ENCODE data around the gene EEF1G. TPM values are rescaled to one million over a fixed set of nuclear protein-coding genes. Genes with fewer than 3 reads are reported as not detected.
A peak's percentile ranks its signal among the peaks of the same experiment; 100 is the strongest.
"Not testable (repeated sequence)": the region's sequence is repeated elsewhere in the genome, so short reads cannot be mapped to it uniquely, and the experiment has no call there.

Gene EEF1G
- total RNA-seq, 1 donor from 2014 or later = 1,017 TPM

DNA sequence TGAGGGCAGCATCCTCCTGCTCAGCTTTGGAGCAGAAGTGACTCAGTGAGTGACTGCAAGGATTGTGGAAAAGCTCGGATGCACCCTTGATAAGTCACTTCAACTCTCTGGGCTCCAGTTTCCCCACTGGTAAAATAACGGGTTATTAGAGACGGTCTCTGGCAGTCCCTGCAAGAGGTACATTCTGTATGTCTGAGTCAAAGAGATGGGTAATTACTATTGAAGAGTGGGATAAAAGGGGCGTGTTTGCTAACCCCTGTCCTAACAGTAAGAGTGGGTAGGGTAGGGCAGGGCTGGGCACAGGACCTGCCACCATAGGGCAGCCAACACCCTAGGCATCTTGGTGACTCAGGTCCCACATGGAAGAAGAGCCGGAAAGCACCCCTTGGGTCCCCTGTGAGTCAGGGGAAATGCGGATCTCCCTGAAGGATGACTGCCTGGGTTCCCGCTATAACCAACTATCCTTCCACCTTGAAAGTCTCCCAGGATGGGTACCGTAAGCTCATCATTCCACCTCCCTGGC, 19.8 kb downstream of the EEF1G start:
- Mint-ChIP-seq H3K4me3 (ENCODE audit: unreplicated experiment) (peak overlapping the region; percentile 67), H3K27me3 (ENCODE audit: low read depth) (no peaks in the 10 kb centered on the region), H3K9me3 (ENCODE audit: low read depth) (no peaks in the 10 kb centered on the region), H3K36me3 (ENCODE audit: low read depth) (peaks cover 4% of the 10 kb centered on the region), H3K4me1 (ENCODE audit: low read depth) (peaks cover 62% of the 10 kb centered on the region), H3K27ac (ENCODE audit: unreplicated experiment) (peak overlapping the region; percentile 98)
- TF ChIP-seq, protein P1, sequence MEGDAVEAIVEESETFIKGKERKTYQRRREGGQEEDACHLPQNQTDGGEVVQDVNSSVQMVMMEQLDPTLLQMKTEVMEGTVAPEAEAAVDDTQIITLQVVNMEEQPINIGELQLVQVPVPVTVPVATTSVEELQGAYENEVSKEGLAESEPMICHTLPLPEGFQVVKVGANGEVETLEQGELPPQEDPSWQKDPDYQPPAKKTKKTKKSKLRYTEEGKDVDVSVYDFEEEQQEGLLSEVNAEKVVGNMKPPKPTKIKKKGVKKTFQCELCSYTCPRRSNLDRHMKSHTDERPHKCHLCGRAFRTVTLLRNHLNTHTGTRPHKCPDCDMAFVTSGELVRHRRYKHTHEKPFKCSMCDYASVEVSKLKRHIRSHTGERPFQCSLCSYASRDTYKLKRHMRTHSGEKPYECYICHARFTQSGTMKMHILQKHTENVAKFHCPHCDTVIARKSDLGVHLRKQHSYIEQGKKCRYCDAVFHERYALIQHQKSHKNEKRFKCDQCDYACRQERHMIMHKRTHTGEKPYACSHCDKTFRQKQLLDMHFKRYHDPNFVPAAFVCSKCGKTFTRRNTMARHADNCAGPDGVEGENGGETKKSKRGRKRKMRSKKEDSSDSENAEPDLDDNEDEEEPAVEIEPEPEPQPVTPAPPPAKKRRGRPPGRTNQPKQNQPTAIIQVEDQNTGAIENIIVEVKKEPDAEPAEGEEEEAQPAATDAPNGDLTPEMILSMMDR (IDR thresholded peaks at IDR 0.05) = no peak
- DNase-seq (ENCODE audit: low spot score) = no peak

DNA sequence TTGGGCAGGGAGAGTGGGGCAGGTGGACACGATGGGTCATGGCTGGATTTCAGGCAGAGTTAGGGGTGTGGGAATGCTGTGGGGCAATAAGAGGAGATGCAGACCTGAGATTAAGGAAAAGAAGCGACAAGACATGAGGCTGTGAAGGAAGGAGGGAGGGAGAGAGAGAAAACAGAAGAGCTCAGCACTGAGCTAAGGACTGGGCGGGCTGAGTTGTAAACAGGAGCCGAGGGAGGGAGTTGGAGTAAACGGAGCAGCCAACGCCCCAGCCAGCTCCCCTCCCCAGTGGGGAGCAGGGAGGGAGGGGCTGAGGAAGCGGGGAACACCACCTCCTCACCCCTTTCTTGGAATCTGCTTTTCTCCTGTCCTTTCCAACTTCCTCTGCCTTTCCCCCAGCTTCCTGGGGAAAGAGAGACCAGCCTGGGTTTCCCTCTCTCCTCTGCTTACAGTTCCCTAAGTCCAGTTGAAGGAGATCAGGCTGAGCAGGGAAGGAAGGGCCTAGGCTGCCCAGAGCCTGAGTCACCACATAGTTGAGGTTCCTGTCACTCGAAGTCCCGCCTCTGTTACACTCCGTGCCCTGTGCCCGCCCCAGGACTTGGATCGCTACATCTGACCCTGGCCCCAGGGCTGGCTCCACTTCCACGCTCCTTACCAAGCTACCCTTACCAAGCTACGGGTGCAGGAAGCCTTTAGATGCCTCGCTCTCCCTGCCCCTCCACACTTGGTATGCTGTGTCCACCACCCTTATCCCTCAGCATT, 20.4 kb downstream of the EEF1G start:
- no peaks in the 10 kb centered on the region for H3K9me3 Mint-ChIP-seq (ENCODE audit: low read depth)
- H3K27ac Mint-ChIP-seq (ENCODE audit: unreplicated experiment) = peak overlapping the region; percentile 98
- DNase-seq (ENCODE audit: low spot score) = no peak
- peak overlapping the region; percentile 67 for H3K4me3 Mint-ChIP-seq (ENCODE audit: unreplicated experiment)
- TF ChIP-seq, protein P1 (IDR thresholded peaks at IDR 0.05) = no peak
- H3K4me1 Mint-ChIP-seq (ENCODE audit: low read depth) = peaks cover 67% of the 10 kb centered on the region
- peaks cover 4% of the 10 kb centered on the region for H3K36me3 Mint-ChIP-seq (ENCODE audit: low read depth)
- H3K27me3 Mint-ChIP-seq (ENCODE audit: low read depth) = no peaks in the 10 kb centered on the region

DNA sequence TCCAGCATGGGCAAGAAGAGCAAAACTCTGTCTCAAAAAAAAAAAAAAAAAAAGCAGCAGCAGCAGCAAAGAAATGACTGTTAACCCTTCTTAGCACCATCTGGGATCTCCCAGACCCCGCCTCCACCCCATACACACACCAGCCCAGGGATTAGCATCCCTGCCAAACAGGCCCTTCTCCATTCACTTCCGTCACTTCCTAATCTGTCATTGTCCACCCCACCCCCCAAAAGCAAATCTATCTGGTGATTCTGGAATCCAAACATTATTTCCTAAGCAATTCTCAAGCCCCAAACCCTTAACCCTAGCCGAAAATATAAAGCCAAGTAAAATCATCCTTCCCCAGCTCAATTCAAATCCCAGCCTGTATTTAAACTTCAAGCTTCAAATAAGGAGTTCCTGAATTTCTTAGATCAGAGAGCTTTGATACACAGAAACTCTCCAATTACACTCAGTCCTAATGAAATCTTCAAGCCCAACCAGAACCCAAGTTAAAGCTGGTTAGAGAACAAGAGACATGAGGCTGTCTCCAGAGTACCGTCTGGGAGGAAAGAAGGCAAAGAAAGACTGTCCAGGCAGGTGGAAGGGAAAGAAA, 21.1 kb downstream of the EEF1G start:
- H3K27ac Mint-ChIP-seq (ENCODE audit: unreplicated experiment) = peak overlapping the region; percentile 98
- H3K4me1 Mint-ChIP-seq (ENCODE audit: low read depth) = peaks cover 74% of the 10 kb centered on the region
- H3K36me3 Mint-ChIP-seq (ENCODE audit: low read depth) = peaks cover 4% of the 10 kb centered on the region
- no peaks in the 10 kb centered on the region for H3K27me3 Mint-ChIP-seq (ENCODE audit: low read depth)
- no peak for DNase-seq (ENCODE audit: low spot score)
- no peaks in the 10 kb centered on the region for H3K9me3 Mint-ChIP-seq (ENCODE audit: low read depth)
- peak overlapping the region; percentile 67 for H3K4me3 Mint-ChIP-seq (ENCODE audit: unreplicated experiment)
- TF ChIP-seq, protein P1 (IDR thresholded peaks at IDR 0.05) = no peak

DNA sequence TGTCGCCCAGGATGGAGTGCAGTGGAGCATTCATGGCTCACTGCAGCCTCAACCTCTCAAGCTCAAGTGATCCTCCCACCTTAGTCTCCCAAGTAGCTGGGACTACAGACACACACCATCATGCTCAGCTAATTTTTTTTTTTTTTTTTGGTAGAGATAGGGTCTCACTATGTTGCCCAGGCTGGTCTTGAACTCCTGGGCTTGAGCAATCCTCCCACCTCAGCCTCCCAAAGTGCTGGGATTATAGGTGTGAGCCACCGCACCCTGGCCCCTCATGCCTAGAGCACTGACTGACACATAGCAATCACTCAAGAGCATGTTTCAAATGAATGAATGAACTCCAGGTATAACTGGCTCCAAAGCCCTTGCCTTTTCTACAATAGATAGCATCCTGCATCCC, 23.2 kb downstream of the EEF1G start:
- not testable (repeated sequence) for H3K4me3 Mint-ChIP-seq (ENCODE audit: unreplicated experiment); H3K9me3 Mint-ChIP-seq (ENCODE audit: low read depth); H3K36me3 Mint-ChIP-seq (ENCODE audit: low read depth); DNase-seq (ENCODE audit: low spot score); H3K27ac Mint-ChIP-seq (ENCODE audit: unreplicated experiment); H3K27me3 Mint-ChIP-seq (ENCODE audit: low read depth)
- peaks cover 61% of the 10 kb centered on the region for H3K4me1 Mint-ChIP-seq (ENCODE audit: low read depth)

DNA sequence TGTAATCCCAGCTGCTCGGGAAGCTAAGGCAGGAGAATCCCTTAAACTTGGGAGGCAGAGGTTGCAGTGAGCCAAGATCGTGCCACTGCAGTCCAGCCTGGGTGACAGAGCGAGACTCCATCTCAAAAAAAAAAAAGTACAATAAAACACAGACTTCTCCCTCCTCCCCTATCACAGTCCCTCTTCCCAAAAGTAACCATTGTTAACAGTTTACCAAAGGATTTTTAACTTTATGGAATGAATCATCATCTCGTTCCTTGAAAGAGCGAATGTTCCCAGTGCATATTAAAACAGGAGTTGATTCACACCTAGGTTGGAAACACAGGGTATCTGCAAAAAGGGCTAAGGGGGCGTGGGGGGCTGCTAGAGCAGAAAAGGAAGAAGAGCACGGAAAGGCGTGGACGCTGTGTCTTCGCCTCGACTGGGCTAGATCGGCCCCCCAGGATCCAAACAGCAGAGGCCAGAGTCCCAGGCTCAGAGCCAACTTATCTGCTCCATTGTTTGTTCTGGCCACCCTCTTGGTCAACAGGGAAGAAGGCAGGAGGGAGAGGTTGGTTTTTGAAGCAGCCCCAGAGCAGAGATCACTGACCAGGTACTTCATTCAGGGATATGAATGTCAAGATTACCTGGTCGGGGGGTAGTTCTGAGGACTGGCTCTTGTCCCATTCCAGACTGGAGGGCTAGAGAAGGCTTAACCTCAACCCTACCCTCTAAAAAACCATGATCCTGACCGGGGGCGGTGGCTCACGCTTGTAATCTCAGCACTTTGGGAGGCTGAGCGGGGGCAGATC, 25.0 kb downstream of the EEF1G start:
- Mint-ChIP-seq H3K27me3 (ENCODE audit: low read depth) (no peaks in the 10 kb centered on the region), H3K4me3 (ENCODE audit: unreplicated experiment) (no peak overlapping the region), H3K36me3 (ENCODE audit: low read depth) (no peaks in the 10 kb centered on the region), H3K4me1 (ENCODE audit: low read depth) (peaks cover 54% of the 10 kb centered on the region), H3K27ac (ENCODE audit: unreplicated experiment) (no peak overlapping the region), H3K9me3 (ENCODE audit: low read depth) (no peaks in the 10 kb centered on the region)
- DNase-seq (ENCODE audit: low spot score) = no peak
- TF ChIP-seq, protein P1 (IDR thresholded peaks at IDR 0.05) = no peak
